NCI-H524 (cell line): ENCODE data around the gene OR8S1.
"Not testable (repeated sequence)": the region's sequence is repeated elsewhere in the genome, so short reads cannot be mapped to it uniquely, and the experiment has no call there.

Source experiments
- DNase-seq, 2 experiments: peaks; one replicate each; lab custom pipeline; 2025; lab: John Stamatoyannopoulos, UW

Gene OR8S1

GRCh38 chr12:48525332-48525731, at the start of gene OR8S1:
Gene OR8S1 (plus strand): TSS chr12:48525632. CDS start chr12:48525632, 0 bp downstream.
- no peak for DNase-seq

- no peak for DNase-seq
Measured at GRCh38 chr12:48482198-48482597, 43.2 kb upstream of the OR8S1 start, which contains the start of gene C12orf54. Gene C12orf54 (plus strand): TSS chr12:48482498. CDS start chr12:48483297, 799 bp downstream.

- no peak for DNase-seq
Measured at GRCh38 chr12:48482930-48483329, 42.5 kb upstream of the OR8S1 start.

GRCh38 chr12:48486261-48486660, 39.2 kb upstream of the OR8S1 start:
- DNase-seq: no peak

- no peak for DNase-seq
Measured at GRCh38 chr12:48486679-48487078, 38.8 kb upstream of the OR8S1 start.

- DNase-seq: no peak
Measured at GRCh38 chr12:48489012-48489411, 36.4 kb upstream of the OR8S1 start.

- not testable (repeated sequence) for DNase-seq
Measured at GRCh38 chr12:48489456-48489855, 36.0 kb upstream of the OR8S1 start.

GRCh38 chr12:48500281-48500680, 25.2 kb upstream of the OR8S1 start:
- not testable (repeated sequence) for DNase-seq

- not testable (repeated sequence) for DNase-seq
Measured at GRCh38 chr12:48506836-48507235, 18.6 kb upstream of the OR8S1 start.

- no peak for DNase-seq
Measured at GRCh38 chr12:48508987-48509386, 16.4 kb upstream of the OR8S1 start.

GRCh38 chr12:48510111-48510510, 15.3 kb upstream of the OR8S1 start:
- no peak for DNase-seq

- DNase-seq: no peak
Measured at GRCh38 chr12:48512855-48513254, 12.6 kb upstream of the OR8S1 start.

- DNase-seq: no peak
Measured at GRCh38 chr12:48514728-48515127, 10.7 kb upstream of the OR8S1 start.

- not testable (repeated sequence) for DNase-seq
Measured at GRCh38 chr12:48520381-48520780, 5.1 kb upstream of the OR8S1 start.

GRCh38 chr12:48527891-48528670, 2.6 kb downstream of the OR8S1 start:
- DNase-seq: no peak

- no peak for DNase-seq
Measured at GRCh38 chr12:48532601-48533000, 7.2 kb downstream of the OR8S1 start.

- no peak for DNase-seq
Measured at GRCh38 chr12:48536602-48537001, 11.2 kb downstream of the OR8S1 start.

GRCh38 chr12:48542300-48542928, 17.0 kb downstream of the OR8S1 start:
- DNase-seq: peak; percentile 1 to 31

- no peak for DNase-seq
Measured at GRCh38 chr12:48545833-48546469, 20.5 kb downstream of the OR8S1 start.

- not testable (repeated sequence) for DNase-seq
Measured at GRCh38 chr12:48547012-48547411, 21.6 kb downstream of the OR8S1 start.

- DNase-seq: not testable (repeated sequence)
Measured at GRCh38 chr12:48551636-48552035, 26.2 kb downstream of the OR8S1 start.

GRCh38 chr12:48553666-48554343, 28.4 kb downstream of the OR8S1 start:
- not testable (repeated sequence) for DNase-seq
